HG03558 (cell line): ENCODE data around the gene CLDN20.
"Not testable (repeated sequence)": the region's sequence is repeated elsewhere in the genome, so short reads cannot be mapped to it uniquely, and the experiment has no call there.

Experiments
- ATAC-seq: cut with Tn5 transposase; IDR thresholded peaks from one replicate; pipeline ENCODE4 v1.9.1; 2021; ENCODE audit warnings: moderate number of reproducible peaks; ENCODE audit not compliant: unreplicated experiment; ENCODE audit errors: extremely low read depth

CLDN20 gene

GRCh38 chr6:155267411-155267810, 3.6 kb downstream of the CLDN20 start:
- no peak for ATAC-seq

- not testable (repeated sequence) for ATAC-seq
Measured at GRCh38 chr6:155268088-155268867, 4.5 kb downstream of the CLDN20 start.

- no peak for ATAC-seq
Measured at GRCh38 chr6:155269765-155270164, 6.0 kb downstream of the CLDN20 start.

GRCh38 chr6:155270561-155271091, 6.8 kb downstream of the CLDN20 start:
- no peak for ATAC-seq

- ATAC-seq, result no peak
Measured at GRCh38 chr6:155271145-155271544, 7.3 kb downstream of the CLDN20 start.

GRCh38 chr6:155272353-155273232, 8.8 kb downstream of the CLDN20 start:
- ATAC-seq, result no peak

- ATAC-seq, result no peak
Measured at GRCh38 chr6:155273431-155273830, 9.6 kb downstream of the CLDN20 start.

GRCh38 chr6:155274106-155274505, 10.3 kb downstream of the CLDN20 start:
- no peak for ATAC-seq

GRCh38 chr6:155274533-155274932, 10.7 kb downstream of the CLDN20 start:
- no peak for ATAC-seq

GRCh38 chr6:155275808-155276480, 12.1 kb downstream of the CLDN20 start:
- no peak for ATAC-seq

GRCh38 chr6:155276638-155277037, 12.8 kb downstream of the CLDN20 start:
- no peak for ATAC-seq

GRCh38 chr6:155278319-155279049, 14.7 kb downstream of the CLDN20 start:
- no peak for ATAC-seq

GRCh38 chr6:155284775-155285174, 21.0 kb downstream of the CLDN20 start:
- no peak for ATAC-seq

GRCh38 chr6:155287762-155288161, 23.9 kb downstream of the CLDN20 start:
- ATAC-seq, result no peak

- no peak for ATAC-seq
Measured at GRCh38 chr6:155290491-155290890, 26.7 kb downstream of the CLDN20 start.

- ATAC-seq, result no peak
Measured at GRCh38 chr6:155291291-155291690, 27.5 kb downstream of the CLDN20 start.

- ATAC-seq, result no peak
Measured at GRCh38 chr6:155292711-155293110, 28.9 kb downstream of the CLDN20 start.

GRCh38 chr6:155297669-155298068, 33.9 kb downstream of the CLDN20 start:
- no peak for ATAC-seq

GRCh38 chr6:155301867-155302266, 38.1 kb downstream of the CLDN20 start:
- ATAC-seq, result no peak

- no peak for ATAC-seq
Measured at GRCh38 chr6:155303361-155303870, 39.6 kb downstream of the CLDN20 start.
